GM12878 (cell line): ENCODE measurements around the gene PCP2. TPM values are rescaled to one million over a fixed set of nuclear protein-coding genes. Genes with fewer than 3 reads are reported as not detected.

ENCODE experiments used
- ATF2 ChIP-seq: IDR thresholded peaks from 2 replicates; pipeline ENCODE4 v1.6.1; 2012; ENCODE audit warnings: low read length, inconsistent platforms
- ATF3 ChIP-seq: IDR thresholded peaks from 2 replicates; pipeline ENCODE4 v1.6.1; 2011; ENCODE audit warnings: low read depth, mild to moderate bottlenecking, low read length, moderate library complexity, borderline replicate concordance; ENCODE audit errors: extremely low read depth
- BCLAF1 ChIP-seq: fragments of 450-650 bp; IDR thresholded peaks from 2 replicates; pipeline ENCODE4 v1.6.1; 2017; ENCODE audit warnings: antibody characterized with exemption, mild to moderate bottlenecking, moderate library complexity
- BMI1 ChIP-seq: fragments of 450-650 bp; IDR thresholded peaks from 2 replicates; pipeline ENCODE4 v1.6.1; 2016; ENCODE audit warnings: mild to moderate bottlenecking, moderate library complexity, borderline replicate concordance
- E2F8 ChIP-seq: fragments of 450-650 bp; IDR thresholded peaks from 2 replicates; pipeline ENCODE4 v1.6.1; 2018; ENCODE audit warnings: mild to moderate bottlenecking, low read depth, moderate library complexity; ENCODE audit not compliant: partially characterized antibody
- HDAC6 ChIP-seq: fragments of 200-600 bp; sonication (generic); IDR thresholded peaks from one replicate; pipeline ENCODE4 v1.8.0; 2017; ENCODE audit warnings: antibody characterized with exemption; ENCODE audit not compliant: unreplicated experiment
- NFYB ChIP-seq: IDR thresholded peaks from 2 replicates; pipeline ENCODE4 v1.6.1; 2011; ENCODE audit warnings: low read depth, mild to moderate bottlenecking, low read length, improper control_type of control experiment, moderate library complexity; ENCODE audit not compliant: insufficient read depth
- POU2F2 ChIP-seq: IDR thresholded peaks from 3 replicates; pipeline ENCODE4 v1.6.1; 2011; ENCODE audit warnings: low read depth, mild to moderate bottlenecking, low read length, borderline replicate concordance
- SKIL ChIP-seq: fragments of 450-650 bp; IDR thresholded peaks from 2 replicates; pipeline ENCODE4 v1.6.1; 2017; ENCODE audit warnings: mild to moderate bottlenecking, low read depth, inconsistent platforms; ENCODE audit not compliant: poor library complexity, severe bottlenecking
- STAT1 ChIP-seq: fragments of 450-650 bp; conservative IDR thresholded peaks from 2 replicates; pipeline ENCODE4 v1.6.1; 2014; ENCODE audit warnings: antibody characterized with exemption, mild to moderate bottlenecking
- SUPT20H ChIP-seq: IDR thresholded peaks from 2 replicates; pipeline ENCODE4 v1.6.1; 2011; ENCODE audit warnings: low read depth, mild to moderate bottlenecking, low read length, moderate library complexity, borderline replicate concordance; ENCODE audit not compliant: control insufficient read depth
- ZNF217 ChIP-seq: fragments of 450-650 bp; IDR thresholded peaks from 2 replicates; pipeline ENCODE4 v1.6.1; 2017; ENCODE audit warnings: antibody characterized with exemption, mild to moderate bottlenecking
- polyA plus RNA-seq, 11 experiments: library from polyadenylated mRNA; depleted of rRNA in 4 of 11; unstranded in 6 of 11; stranded (reverse) in 5 of 11; fragments of >200 nt; fragmentation: Nextera tagmentation in 4 of 11; fragmentation: Illumina TruSeq in 1 of 11; extraction: Ambion mirVana in 4 of 11; extraction: Trizol in 1 of 11; gene quantifications; 1 replicate in 1 of 11; 2 replicates in 10 of 11; pipeline versions ENCODE4 v1.2.1 to v1.2.3, GENCODE V29; 2011 to 2016; ENCODE audit warnings: inconsistent platforms in 2 of 11, missing spikeins in 2 of 11, low read depth in 1 of 11
- total RNA-seq, 4 experiments: library from RNA; depleted of rRNA in 3 of 4; stranded (reverse); fragments of >200 nt in 3 of 4; fragmentation: Illumina TruSeq in 1 of 4; extraction: Trizol in 1 of 4; gene quantifications; 2 replicates each; pipeline versions ENCODE4 v1.2.1 to v1.2.3, GENCODE V29; 2013 to 2021

The PCP2 gene
- total and polyA plus RNA-seq, 10 of the 15 experiments (the other 5 are each of a cell fraction or from before 2014, with no cell fraction given): 0.10 to 0.62 (median 0.31) TPM; not detected in 5

GRCh38 chr19:7674010-7675005, 40.8 kb upstream of the PCP2 start (continued):
- TF ChIP-seq ATF3 (no peak), NFYB (peak; percentile 65; the same call in 1 of the 2 replicates), SKIL (no peak), E2F8 (no peak), ZNF217 (no peak), HDAC6 (no peak), SUPT20H (no peak), POU2F2 (no peak), STAT1 (no peak), ATF2 (no peak), BMI1 (no peak), BCLAF1 (no peak)
